Measurements from ENCODE around the gene KCNIP1.

DNA sequence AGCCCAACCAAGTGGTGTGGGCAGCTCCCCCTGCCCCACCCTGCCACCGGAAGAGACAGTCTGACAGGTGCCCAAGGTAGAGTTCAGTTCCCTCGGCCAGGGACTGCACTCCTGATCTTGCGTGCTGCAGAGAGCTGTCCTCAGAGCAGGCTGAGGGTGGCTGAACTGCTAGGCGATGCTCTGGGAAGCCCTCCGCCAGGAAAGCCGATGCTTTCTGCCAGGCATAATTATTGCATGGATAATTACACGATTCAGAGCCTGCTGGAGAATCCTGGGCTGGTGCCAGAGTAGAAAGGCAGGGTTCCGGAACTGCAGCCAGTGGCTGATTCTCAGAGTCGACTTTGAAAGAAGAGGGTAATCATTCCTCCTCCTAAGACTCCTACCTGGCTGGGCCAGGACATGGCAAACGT is 19.3 kb downstream of the KCNIP1 start:
- TF ChIP-seq, protein P1, sequence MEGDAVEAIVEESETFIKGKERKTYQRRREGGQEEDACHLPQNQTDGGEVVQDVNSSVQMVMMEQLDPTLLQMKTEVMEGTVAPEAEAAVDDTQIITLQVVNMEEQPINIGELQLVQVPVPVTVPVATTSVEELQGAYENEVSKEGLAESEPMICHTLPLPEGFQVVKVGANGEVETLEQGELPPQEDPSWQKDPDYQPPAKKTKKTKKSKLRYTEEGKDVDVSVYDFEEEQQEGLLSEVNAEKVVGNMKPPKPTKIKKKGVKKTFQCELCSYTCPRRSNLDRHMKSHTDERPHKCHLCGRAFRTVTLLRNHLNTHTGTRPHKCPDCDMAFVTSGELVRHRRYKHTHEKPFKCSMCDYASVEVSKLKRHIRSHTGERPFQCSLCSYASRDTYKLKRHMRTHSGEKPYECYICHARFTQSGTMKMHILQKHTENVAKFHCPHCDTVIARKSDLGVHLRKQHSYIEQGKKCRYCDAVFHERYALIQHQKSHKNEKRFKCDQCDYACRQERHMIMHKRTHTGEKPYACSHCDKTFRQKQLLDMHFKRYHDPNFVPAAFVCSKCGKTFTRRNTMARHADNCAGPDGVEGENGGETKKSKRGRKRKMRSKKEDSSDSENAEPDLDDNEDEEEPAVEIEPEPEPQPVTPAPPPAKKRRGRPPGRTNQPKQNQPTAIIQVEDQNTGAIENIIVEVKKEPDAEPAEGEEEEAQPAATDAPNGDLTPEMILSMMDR (IDR thresholded peaks at IDR 0.05) = no peak
- no peak for TF ChIP-seq POLR2A (IDR thresholded peaks at IDR 0.05)

All from body of pancreas (tissue), 4 donors.